GM12801 (cell line): ENCODE measurements around the gene TMC6.

Experiments used
- TF ChIP-seq, protein P1 (sequence below): IDR thresholded peaks from one replicate; pipeline ENCODE4 v1.5.1; 2011; ENCODE audit warnings: control low read depth; ENCODE audit not compliant: insufficient read length; ENCODE audit errors: extremely low read depth

TMC6 gene

GRCh38 chr17:78107976-78108725, 20.4 kb downstream of the TMC6 start:
- TF ChIP-seq, protein P1, sequence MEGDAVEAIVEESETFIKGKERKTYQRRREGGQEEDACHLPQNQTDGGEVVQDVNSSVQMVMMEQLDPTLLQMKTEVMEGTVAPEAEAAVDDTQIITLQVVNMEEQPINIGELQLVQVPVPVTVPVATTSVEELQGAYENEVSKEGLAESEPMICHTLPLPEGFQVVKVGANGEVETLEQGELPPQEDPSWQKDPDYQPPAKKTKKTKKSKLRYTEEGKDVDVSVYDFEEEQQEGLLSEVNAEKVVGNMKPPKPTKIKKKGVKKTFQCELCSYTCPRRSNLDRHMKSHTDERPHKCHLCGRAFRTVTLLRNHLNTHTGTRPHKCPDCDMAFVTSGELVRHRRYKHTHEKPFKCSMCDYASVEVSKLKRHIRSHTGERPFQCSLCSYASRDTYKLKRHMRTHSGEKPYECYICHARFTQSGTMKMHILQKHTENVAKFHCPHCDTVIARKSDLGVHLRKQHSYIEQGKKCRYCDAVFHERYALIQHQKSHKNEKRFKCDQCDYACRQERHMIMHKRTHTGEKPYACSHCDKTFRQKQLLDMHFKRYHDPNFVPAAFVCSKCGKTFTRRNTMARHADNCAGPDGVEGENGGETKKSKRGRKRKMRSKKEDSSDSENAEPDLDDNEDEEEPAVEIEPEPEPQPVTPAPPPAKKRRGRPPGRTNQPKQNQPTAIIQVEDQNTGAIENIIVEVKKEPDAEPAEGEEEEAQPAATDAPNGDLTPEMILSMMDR = no peak

- TF ChIP-seq, protein P1 = no peak
These were observed 21.1 kb downstream of the TMC6 start for GRCh38 chr17:78107457-78107856.

DNA sequence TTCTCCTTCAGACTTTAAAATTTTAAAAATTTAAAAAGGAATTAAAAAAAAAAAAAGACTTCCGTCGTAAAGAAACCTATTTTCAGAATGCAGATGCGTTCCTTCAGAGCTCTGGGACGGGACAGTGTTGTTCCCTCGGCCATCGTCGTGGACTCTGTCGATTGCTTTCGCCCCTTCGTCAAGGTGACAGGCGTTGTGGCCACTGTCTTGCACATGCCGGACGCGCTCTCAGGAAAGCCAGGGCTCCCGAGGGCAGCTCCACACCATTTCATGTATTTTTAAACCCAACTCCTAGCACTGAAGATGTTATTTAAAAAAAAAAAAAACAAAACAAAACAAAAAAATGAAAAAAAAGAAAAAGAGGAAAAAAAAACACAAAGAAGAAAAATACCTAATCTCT, 22.3 kb downstream of the TMC6 start:
- TF ChIP-seq, protein P1 = no peak

- TF ChIP-seq, protein P1 = no peak
These were observed 23.0 kb downstream of the TMC6 start for GRCh38 chr17:78105551-78105950.

DNA sequence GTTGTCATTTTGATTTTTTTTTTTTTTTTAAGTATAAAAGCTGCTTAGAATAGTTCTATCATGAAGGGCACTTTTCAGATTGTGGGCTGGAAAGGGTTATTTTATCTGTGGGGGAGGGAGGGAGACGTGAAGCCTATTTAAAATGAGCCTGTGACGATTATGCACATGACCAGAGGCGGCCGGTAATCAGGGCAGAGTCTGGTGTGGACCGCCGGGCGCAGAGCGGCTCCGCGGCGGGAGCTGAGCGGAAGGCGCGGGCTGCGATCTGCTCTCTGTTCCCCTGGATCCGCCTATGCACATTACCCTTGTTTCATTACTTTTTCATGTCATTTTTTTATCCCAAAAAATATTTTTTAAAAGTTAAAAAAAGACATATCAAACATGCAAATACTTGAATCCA, 23.5 kb downstream of the TMC6 start:
- TF ChIP-seq, protein P1 = no peak

DNA sequence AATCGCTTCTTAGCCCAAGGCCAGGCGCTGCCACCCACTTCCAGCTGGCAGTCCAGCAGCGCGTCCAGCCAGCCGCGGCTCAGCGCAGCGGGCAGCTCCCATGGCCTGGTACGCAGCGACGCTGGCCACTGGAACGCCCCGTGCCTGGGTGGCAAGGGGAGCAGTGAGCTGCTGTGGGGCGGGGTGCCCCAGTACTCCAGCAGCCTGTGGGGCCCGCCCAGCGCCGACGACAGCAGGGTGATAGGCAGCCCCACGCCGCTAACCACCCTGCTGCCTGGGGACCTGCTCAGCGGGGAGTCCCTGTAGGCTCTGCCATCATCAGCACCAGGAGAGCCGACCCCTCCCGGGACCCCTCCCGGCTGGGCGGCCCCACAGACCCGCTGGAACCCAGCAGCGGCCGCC, 24.0 kb downstream of the TMC6 start:
- TF ChIP-seq, protein P1 = no peak

- TF ChIP-seq, protein P1 = no peak
These were observed 25.2 kb downstream of the TMC6 start for GRCh38 chr17:78103311-78103710.

DNA sequence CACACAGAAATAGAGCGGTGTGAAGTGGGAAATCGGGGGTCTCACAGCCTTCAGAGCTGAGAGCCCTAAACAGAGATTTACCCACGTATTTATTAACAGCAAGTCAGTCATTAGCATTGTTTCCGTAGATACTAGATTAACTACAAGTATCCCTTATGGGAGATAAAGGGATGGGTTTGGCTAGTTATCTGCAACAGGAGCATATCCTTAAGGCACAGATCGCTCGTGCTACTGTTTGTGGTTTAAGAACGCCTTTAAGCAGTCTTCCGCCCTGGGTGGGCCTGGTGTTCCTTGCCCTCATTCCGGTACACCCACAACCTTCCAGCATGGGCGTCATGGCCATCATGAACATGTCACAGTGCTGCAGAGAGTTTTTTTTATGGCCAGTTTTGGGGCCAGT, 27.0 kb downstream of the TMC6 start:
- TF ChIP-seq, protein P1 = no peak
